D721Med (cell line): Measurements from ENCODE around the gene TMEM255B.
A peak's percentile ranks its signal among the peaks of the same experiment; 100 is the strongest.
"Not testable (repeated sequence)": the region's sequence is repeated elsewhere in the genome, so short reads cannot be mapped to it uniquely, and the experiment has no call there.

ENCODE experiments used
- DNase-seq: peaks from one replicate; pipeline ENCODE4 v3.0.0; 2011; ENCODE audit warnings: low spot score; ENCODE audit not compliant: insufficient read length
- FAIRE-seq: peaks from 2 replicates; lab custom pipeline; 2011; peaks lifted over from hg19 to GRCh38; lab: Jason Lieb, UNC
- TF ChIP-seq, protein P1 (sequence below): IDR thresholded peaks from 2 replicates; pipeline ENCODE4 v1.5.1; 2012; ENCODE audit warnings: mild to moderate bottlenecking, control low read depth; ENCODE audit not compliant: insufficient read depth; ENCODE audit errors: missing control alignments

The TMEM255B gene

DNA sequence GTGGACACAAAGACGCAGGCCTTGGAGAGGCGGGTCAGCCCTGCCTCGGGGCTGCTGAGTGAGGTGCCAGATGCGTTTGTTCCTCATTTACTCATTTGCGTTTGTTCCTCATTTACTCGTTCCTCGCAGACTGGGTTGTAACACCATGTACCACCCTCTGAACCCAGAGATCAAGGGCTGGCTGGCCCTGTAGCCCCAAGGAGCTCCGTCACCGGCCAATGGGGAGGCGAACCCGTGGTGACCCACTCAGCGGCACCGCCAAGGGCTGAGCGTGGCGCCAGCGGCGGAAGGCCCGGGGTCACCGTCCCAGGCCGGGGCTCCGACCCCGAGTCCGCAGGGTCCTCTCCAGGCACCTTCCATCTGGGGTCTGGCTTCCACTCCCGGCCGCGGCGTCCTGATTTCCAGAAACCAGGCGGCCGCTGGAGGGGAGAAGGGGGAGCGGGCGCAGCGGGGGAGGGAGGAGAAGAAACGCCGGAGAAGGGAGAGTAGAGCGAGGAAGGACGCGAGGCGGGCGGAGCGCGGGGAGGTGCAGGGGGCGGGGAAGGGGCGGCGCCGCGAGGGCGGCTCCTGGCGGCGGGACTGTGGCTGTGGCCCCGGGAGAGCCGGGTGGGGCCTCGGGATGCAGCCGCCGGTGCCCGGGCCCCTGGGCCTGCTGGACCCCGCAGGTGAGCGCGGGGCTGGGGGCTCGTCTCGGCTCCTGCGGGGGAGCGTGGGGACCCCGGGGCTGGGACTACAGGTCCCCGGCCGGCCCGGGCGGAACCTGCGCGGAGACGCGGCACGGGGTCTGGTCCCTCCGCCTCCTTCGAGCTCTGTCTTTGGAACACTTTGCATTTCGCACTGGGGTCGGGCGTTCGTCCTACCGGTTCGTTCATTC lies at the start of gene TMEM255B:
Gene TMEM255B (plus strand): TSS at position 576 of the 874 bp plus-strand sequence. CDS start 44 bp downstream, at position 620.
- peak; percentile 95 for DNase-seq
- no peak for FAIRE-seq
- TF ChIP-seq, protein P1, sequence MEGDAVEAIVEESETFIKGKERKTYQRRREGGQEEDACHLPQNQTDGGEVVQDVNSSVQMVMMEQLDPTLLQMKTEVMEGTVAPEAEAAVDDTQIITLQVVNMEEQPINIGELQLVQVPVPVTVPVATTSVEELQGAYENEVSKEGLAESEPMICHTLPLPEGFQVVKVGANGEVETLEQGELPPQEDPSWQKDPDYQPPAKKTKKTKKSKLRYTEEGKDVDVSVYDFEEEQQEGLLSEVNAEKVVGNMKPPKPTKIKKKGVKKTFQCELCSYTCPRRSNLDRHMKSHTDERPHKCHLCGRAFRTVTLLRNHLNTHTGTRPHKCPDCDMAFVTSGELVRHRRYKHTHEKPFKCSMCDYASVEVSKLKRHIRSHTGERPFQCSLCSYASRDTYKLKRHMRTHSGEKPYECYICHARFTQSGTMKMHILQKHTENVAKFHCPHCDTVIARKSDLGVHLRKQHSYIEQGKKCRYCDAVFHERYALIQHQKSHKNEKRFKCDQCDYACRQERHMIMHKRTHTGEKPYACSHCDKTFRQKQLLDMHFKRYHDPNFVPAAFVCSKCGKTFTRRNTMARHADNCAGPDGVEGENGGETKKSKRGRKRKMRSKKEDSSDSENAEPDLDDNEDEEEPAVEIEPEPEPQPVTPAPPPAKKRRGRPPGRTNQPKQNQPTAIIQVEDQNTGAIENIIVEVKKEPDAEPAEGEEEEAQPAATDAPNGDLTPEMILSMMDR, result no peak

DNA sequence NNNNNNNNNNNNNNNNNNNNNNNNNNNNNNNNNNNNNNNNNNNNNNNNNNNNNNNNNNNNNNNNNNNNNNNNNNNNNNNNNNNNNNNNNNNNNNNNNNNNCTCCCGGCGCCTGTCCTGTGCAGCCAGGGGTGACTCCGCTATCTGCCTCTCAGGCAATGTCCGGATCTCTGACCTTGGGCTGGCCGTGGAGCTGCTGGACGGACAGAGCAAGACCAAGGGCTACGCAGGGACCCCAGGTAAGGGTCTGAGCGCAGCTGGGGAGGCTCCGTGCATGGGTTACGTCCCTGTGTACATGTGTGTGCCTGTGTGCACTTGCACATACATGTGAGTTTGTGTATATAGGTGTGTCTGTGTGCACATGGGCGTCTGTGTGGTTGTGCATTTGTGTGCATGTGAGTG lies 36.1 kb upstream of the TMEM255B start:
- TF ChIP-seq, protein P1, result no peak
- DNase-seq (no peak), FAIRE-seq (no peak)

DNA sequence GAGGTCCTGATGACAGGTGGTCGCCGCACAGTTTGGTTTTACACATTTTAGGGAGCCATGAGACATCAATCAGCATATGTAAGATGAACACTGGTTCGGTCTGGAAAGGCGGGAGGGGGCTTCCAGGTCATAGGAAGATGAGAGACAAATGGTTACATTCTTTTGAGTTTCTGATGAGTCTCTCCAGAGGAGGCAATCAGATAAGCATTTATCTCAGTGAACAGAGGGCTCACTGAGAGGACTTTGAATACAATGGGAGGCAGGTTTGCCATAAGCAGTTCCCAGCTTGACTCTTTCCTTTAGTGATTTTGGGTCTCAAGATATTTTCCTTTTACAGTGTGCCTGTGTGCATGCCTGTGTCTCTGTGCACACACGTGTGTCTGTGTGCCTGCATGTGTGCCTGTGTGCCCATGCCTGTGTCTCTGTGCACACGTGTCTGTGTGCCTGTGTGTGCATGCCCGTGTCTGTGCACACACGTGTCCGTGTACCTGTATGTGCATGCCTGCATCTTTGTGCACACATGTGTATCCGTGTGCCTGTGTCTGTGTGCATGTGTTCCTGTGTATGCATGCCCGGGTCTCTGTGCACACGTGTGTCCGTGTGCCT lies 35.5 kb upstream of the TMEM255B start:
- no peak for DNase-seq
- TF ChIP-seq, protein P1, result no peak
- FAIRE-seq, result no peak

DNA sequence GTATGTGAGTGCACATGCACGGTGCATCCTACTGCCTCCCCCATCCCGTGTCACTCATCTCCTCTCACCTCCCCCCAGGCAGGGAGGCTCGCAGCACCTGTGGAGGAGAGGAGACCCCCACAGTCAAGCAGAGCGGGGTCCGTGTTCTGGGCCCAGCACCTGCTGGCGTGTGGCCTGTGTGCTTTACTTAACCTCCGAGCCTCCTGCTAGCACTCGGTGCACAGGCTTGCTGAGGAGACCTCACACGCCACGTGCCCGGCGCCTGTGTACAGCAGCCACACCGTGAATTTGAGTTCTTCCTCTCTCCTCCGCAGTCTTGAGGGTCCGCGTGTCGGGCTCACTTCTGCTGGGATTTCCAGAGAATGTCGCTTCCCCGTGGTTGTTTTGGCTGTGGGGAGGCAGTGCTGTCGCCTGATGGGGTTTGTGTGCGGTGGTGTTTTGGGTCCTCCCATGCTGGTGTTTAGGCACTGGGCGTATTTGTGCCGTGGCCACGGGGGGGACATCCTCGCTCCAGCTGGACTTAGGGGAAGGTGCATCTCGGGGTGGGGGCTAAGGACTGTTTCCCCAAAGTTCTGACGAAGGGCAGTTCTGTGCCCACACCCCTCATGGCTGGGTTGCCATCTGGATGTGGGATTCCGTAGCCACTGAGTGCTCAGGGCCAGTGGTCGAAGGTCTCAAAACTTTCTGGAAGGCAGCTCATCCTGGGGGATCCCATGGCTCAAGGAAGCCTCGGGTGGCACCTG lies 34.8 kb upstream of the TMEM255B start:
- DNase-seq (no peak), FAIRE-seq (no peak)
- TF ChIP-seq, protein P1, result no peak

DNA sequence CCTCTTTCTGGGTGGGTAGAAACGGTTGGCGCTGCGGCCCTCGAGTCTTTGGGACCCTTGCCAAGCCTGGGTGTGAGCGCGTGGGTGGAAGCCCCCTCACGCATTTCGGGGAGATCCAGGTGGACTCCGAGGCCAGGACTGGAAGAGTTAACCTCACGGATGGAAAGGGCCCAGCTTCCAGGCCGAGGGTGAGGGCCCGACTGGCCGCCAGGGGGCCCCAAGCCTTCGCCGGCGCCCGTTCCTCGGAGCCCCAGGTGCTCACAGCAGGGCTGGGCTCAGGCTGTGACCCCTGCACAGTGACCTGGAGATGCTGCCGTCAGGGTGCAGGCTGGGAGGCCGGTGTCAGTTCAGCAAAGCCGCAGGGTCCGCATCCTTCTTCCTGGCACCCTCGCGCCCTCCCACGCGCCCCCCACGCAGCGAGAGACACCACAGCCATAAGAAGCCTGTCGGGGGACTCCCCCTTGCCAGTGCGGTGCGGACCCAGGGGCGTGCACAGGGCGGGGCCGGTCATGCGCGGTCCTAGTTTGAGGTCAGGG lies 34.2 kb upstream of the TMEM255B start:
- FAIRE-seq, result no peak
- no peak for DNase-seq

DNA sequence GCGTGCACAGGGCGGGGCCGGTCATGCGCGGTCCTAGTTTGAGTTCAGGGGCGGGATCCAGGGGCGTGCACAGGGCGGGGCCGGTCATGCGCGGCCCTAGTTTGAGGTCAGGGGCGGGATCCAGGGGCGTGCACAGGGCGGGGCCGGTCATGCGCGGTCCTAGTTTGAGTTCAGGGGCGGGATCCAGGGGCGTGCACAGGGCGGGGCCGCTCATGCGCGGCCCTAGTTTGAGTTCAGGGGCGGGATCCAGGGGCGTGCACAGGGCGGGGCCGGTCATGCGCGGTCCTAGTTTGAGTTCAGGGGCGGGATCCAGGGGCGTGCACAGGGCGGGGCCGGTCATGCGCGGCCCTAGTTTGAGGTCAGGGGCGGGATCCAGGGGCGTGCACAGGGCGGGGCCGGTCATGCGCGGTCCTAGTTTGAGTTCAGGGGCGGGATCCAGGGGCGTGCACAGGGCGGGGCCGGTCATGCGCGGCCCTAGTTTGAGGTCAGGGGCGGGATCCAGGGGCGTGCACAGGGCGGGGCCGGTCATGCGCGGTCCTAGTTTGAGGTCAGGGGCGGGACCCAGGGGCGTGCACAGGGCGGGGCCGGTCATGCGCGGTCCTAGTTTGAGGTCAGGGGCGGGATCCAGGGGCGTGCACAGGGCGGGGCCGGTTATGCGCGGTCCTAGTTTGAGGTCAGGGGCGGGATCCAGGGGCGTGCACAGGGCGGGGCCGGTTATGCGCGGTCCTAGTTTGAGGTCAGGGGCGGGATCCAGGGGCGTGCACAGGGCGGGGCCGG lies 33.5 kb upstream of the TMEM255B start:
- DNase-seq, FAIRE-seq: not testable (repeated sequence)

More for the DNA sequence above, 34.2 kb upstream of the TMEM255B start:
- TF ChIP-seq, protein P1, result peak; percentile 41

DNA sequence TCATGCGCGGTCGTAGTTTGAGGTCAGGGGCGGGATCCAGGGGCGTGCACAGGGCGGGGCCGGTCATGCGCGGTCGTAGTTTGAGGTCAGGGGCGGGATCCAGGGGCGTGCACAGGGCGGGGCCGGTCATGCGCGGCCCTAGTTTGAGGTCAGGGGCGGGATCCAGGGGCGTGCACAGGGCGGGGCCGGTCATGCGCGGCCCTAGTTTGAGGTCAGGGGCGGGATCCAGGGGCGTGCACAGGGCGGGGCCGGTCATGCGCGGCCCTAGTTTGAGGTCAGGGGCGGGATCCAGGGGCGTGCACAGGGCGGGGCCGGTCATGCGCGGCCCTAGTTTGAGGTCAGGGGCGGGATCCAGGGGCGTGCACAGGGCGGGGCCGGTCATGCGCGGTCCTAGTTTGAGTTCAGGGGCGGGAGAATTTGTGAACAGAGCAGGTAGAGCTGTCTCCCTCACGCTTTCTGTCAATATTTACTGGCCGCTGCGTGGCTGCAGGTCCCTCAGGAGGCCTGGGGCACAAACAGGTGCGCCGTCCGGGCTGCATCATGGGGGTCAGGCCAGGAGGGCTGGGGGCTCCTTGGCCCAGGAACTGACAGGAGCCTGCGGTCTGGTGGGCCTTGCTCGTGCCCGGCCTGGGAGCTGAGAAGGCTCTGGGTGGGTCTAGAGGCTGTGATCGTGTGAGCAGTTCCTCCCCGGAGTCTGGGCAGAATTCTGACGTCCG lies 32.8 kb upstream of the TMEM255B start:
- DNase-seq, FAIRE-seq: not testable (repeated sequence)
